Measurements from ENCODE around the gene CLC.
"Not testable (repeated sequence)": the region's sequence is repeated elsewhere in the genome, so short reads cannot be mapped to it uniquely, and the experiment has no call there.

Gene CLC

DNA sequence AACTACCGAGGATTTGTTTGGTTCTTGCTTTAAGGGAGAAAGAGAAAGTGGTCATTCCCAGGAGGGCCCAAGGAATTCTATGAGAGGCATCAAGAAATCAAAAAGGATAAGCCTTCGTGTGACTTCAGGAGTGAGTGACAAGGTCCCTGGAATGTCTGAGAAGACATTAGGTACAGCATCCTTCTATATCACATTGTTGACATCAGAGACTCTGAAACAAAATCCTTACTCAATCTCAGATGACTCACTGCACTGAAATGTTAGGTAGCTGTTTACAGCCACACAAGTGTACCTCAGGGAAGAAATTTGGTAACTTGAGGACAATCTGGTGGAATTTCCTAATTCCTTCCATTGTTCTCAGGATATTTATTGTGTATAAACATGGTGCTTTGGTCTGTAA lies 41.4 kb downstream of the CLC start:
- TF ChIP-seq, protein P1, sequence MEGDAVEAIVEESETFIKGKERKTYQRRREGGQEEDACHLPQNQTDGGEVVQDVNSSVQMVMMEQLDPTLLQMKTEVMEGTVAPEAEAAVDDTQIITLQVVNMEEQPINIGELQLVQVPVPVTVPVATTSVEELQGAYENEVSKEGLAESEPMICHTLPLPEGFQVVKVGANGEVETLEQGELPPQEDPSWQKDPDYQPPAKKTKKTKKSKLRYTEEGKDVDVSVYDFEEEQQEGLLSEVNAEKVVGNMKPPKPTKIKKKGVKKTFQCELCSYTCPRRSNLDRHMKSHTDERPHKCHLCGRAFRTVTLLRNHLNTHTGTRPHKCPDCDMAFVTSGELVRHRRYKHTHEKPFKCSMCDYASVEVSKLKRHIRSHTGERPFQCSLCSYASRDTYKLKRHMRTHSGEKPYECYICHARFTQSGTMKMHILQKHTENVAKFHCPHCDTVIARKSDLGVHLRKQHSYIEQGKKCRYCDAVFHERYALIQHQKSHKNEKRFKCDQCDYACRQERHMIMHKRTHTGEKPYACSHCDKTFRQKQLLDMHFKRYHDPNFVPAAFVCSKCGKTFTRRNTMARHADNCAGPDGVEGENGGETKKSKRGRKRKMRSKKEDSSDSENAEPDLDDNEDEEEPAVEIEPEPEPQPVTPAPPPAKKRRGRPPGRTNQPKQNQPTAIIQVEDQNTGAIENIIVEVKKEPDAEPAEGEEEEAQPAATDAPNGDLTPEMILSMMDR (IDR thresholded peaks at IDR 0.05; ENCODE audit: borderline replicate concordance, insufficient read depth, low read depth, low read length): no peak

DNA sequence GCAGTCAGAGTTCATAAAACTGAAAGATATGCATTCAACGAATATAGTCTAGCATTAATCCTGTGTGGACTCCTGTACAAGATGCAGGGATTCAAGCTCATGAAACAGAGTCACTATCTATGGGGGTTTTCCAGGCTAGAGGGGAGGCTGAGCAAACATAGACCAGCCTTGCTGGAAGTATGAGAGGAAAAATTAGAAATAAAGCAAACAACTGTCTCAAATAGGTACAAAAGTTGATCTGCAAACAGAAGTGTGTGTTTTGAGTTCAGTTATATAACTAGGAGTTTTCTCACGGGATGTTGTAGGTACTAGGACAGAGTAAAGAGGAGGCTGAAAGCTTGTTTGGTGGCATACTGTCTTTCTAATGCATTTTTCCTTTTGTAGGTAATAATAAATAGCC lies 42.1 kb downstream of the CLC start:
- TF ChIP-seq, protein P1 (IDR thresholded peaks at IDR 0.05; ENCODE audit: borderline replicate concordance, insufficient read depth, low read depth, low read length): no peak
- H3K4me3 ChIP-seq (ENCODE audit: low read depth, low read length): no peak overlapping the region

More for the DNA sequence above, 41.4 kb downstream of the CLC start:
- no peak overlapping the region for H3K4me3 ChIP-seq (ENCODE audit: low read depth, low read length)

DNA sequence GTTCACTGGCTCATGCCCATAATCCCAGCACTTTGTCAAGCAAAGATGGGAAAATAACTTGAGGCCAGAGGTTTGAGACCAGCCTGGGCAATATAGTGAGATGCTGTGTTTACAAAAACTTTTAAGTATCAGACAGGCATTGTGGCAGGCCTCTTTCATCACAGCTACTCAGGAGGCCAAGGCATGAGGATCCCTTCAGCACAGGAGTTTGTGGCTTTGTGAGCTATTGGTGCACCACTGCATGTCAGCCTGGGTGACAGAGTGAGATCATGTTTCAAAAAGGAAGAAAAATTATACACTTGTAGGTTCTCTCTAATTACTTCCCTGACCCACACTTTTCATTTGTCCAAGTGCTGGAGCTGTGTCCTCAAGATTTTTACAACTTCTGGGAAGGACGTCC lies 45.0 kb downstream of the CLC start:
- TF ChIP-seq, protein P1 (IDR thresholded peaks at IDR 0.05; ENCODE audit: borderline replicate concordance, insufficient read depth, low read depth, low read length): no peak
- H3K4me3 ChIP-seq (ENCODE audit: low read depth, low read length): no peak overlapping the region

DNA sequence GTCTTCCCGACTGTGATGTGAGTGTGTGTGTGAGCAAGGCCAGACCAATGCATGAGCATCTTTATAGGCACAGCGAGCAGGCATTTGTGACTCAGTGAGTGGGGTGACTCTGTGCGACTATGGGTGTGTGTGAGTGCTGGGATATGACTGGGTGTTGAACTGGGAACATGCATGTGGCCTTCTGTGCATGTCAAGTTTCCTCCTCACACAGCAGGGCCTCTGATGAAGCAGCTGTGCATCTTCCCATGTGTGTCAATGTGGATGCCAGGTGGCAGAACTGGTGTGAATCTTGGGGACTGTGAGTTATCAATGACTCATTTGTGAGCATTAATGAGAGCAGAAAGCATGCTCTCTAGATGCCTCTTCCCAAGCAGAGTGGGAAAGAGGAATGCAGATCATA lies 45.7 kb downstream of the CLC start:
- TF ChIP-seq, protein P1 (IDR thresholded peaks at IDR 0.05; ENCODE audit: borderline replicate concordance, insufficient read depth, low read depth, low read length): no peak
- no peak overlapping the region for H3K4me3 ChIP-seq (ENCODE audit: low read depth, low read length)

DNA sequence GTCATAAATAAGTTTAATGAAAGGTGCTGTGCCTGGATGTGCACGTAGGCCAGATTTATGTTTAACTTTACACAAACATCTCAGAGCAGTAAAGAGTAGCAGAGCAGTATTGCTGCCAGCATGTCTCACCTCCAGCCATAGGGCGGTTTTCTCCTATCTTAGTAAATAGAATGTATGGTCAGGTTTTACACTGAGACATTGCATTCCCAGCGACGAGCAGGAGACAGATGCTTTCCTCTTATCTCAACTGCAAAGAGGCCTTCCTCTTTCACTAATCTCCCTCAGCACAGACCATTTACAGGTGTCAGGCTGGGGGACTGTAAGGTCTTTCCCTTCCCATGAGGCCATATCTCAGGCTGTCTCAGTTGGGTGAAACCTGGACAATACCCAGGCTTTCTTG lies 49.2 kb downstream of the CLC start:
- not testable (repeated sequence) for H3K4me3 ChIP-seq (ENCODE audit: low read depth, low read length)

DNA sequence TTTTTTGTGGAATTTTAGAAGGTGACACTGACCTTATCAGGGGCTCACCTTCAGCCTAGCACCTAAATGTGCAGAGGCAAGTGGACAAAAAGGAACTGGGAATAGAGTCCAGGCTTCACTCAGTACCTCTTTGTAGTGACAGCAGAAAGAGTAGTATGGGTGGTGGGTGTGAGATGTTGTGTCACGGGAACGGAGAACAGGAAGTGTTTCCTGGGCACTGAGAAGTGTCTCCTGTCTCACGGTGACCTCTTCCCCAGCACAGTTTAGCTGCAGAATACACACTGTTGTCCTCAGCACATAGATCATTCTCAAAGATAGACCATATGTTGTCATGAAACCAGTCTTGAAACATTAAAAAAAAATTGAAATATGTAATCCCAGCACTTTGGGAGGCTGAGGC lies 51.1 kb downstream of the CLC start:
- H3K4me3 ChIP-seq (ENCODE audit: low read depth, low read length): no peak overlapping the region
- TF ChIP-seq, protein P1 (IDR thresholded peaks at IDR 0.05; ENCODE audit: borderline replicate concordance, insufficient read depth, low read depth, low read length): no peak

DNA sequence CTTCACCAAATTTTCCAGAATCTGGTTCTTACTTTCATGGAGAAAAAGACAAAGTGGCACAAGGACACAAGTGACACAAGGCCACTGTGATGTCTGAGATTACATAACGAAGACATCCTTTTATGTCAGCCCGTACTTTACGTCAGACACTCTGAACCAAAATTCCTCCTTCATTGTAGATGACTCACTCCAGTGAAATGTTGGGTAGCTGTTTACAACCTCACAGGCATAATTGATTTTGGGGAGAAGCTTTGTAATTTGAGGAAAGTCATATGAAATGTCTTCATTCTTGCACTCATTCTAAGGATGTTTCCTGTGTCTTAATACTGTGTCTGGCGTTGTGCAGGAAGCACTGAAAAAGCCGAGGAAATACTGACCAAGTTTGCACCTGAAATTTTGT lies 53.6 kb downstream of the CLC start:
- TF ChIP-seq, protein P1 (IDR thresholded peaks at IDR 0.05; ENCODE audit: borderline replicate concordance, insufficient read depth, low read depth, low read length): no peak
- H3K4me3 ChIP-seq (ENCODE audit: low read depth, low read length): no peak overlapping the region

DNA sequence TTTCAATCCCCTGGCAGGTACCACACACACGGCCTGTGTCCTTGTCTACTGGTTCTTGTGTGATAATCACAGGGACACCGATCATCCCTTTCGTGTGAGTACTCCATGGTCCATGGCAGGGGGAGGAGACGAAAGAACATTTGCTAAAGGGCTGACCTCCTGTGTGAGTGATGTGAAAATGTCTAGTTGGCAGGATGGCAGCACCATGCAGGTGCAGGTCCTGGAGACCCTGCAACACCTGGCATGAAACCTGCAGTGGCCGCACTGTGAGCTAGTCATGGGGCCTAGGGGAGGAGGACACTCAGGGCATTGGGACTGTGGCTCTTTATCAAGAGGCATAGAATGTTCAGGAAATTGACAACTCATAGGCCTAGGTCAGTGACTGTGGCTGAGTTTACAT lies 56.4 kb downstream of the CLC start:
- TF ChIP-seq, protein P1 (IDR thresholded peaks at IDR 0.05; ENCODE audit: borderline replicate concordance, insufficient read depth, low read depth, low read length): no peak
- no peak overlapping the region for H3K4me3 ChIP-seq (ENCODE audit: low read depth, low read length)

Data from GM12875 (cell line).